Breast epithelium (tissue), 4 donors: ENCODE results near the gene CDK5RAP3. TPM values are rescaled to one million over a fixed set of nuclear protein-coding genes. Genes with fewer than 3 reads are reported as not detected.

Experiments
- DNase-seq, 2 donors: peaks; one replicate each; pipeline ENCODE4 v3.0.0-alpha.2; 2019; ENCODE audit warnings: low spot score in 2 of 2
- H3K27ac ChIP-seq, 2 donors: fragments of 200-600 bp; sonication (generic) in 1 of 2; one replicate each; pipeline ENCODE4 v1.5.1; 2016 to 2019; ENCODE audit warnings: mild to moderate bottlenecking in 1 of 2
- H3K27me3 ChIP-seq, 2 donors: fragments of 200-600 bp; sonication (generic) in 1 of 2; one replicate each; pipeline versions ENCODE4 v1.5.1 to v1.6.0; 2017 to 2019; ENCODE audit warnings: control low read depth in 1 of 2, mild to moderate bottlenecking in 1 of 2
- H3K36me3 ChIP-seq: fragments of 200-600 bp; one replicate; pipeline ENCODE4 v1.5.1; 2019
- H3K4me1 ChIP-seq, 2 donors: fragments of 200-600 bp; sonication (generic); one replicate each; pipeline ENCODE4 v1.5.1; 2016 to 2019; ENCODE audit warnings: control low read depth in 1 of 2
- H3K4me3 ChIP-seq, 3 donors: fragments of 200-600 bp; sonication (generic); 1 replicate in 2 of 3; 2 replicates in 1 of 3; pipeline ENCODE4 v1.5.1; 2016 to 2019; ENCODE audit warnings: mild to moderate bottlenecking in 3 of 3, moderate library complexity in 2 of 3
- H3K9me3 ChIP-seq, 2 donors: fragments of 200-600 bp; sonication (generic) in 1 of 2; one replicate each; pipeline ENCODE4 v1.5.1; 2016 to 2019; ENCODE audit warnings: control low read depth in 1 of 2
- POLR2A ChIP-seq: fragments of 450-650 bp; IDR thresholded peaks from one replicate; pipeline ENCODE4 v1.6.1; 2016; ENCODE audit warnings: antibody characterized with exemption, mild to moderate bottlenecking, moderate library complexity
- POLR2AphosphoS5 ChIP-seq, 3 donors: sonication (generic); formaldehyde crosslinking; IDR thresholded peaks; one replicate each; pipeline ENCODE4 v1.6.1; 2017; ENCODE audit warnings: antibody characterized with exemption in 3 of 3
- intact Hi-C: fragments of 100-400 bp; cut with DNase I; formaldehyde crosslinking; loops from one replicate; pipeline ENCODE4 v1.15.1; 2023; ENCODE audit warnings: low total_unique reads
- total RNA-seq, 3 donors: library from RNA; depleted of rRNA; stranded (reverse); fragments of >200 nt; gene quantifications; one replicate each; pipeline ENCODE4 v1.1.0, GENCODE V29; 2016
- TF ChIP-seq, protein P1 (sequence below), 3 donors: fragments of 450-650 bp; IDR thresholded peaks; one replicate each; pipeline ENCODE4 v1.5.1; 2016 to 2017; ENCODE audit warnings: antibody characterized with exemption in 3 of 3, mild to moderate bottlenecking in 3 of 3, moderate library complexity in 3 of 3

The CDK5RAP3 gene
- total RNA-seq, 3 donors from 2014 or later = 121 to 198 (median 183) TPM

DNA sequence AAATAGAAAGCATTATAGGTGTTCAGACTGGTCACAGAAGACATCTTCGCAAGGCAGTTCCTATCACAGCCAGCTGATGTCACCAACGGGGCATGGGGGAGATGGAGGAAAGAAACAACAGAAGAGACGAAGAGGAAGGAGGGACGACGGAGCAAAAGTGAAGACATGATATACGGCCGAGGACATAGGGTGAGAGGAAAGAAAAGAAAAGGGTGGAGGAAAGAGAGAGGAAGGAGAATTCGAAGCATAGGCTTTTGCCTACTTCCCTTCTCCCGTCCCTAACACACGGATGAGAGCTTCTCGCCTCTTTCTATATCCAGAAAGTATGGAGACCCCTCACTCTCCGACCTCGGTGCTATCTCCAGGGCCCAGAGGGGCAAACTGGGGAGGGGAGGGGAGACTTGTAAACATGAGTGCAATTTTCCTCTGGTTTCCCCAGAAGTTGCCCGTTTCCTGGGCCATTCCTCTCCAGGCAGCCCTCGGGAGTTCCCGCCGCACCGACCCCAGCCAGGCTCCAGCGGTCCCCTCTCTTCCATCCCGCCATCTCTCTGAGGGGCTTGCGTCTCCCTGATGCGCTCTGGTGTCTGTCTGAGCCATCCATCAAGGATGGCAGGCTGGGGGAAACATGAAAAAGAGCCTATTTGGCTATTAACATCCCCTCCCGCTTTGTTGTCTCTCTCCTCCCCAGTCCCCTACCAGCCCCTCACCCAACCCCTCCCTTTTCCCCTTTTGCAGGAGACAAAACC is 40.7 kb downstream of the CDK5RAP3 start:
- H3K36me3 ChIP-seq = no peaks in the 10 kb centered on the region
- intact Hi-C loops = no loop called here

GRCh38 chr17:48012151-48012520 is 41.2 kb downstream of the CDK5RAP3 start:
- intact Hi-C loops = no loop called here

More for the DNA sequence above, 40.7 kb downstream of the CDK5RAP3 start:
- Histone ChIP-seq H3K4me1 (peaks cover 0 to 10% of the 10 kb centered on the region in 2 donors), H3K9me3 (no peaks in the 10 kb centered on the region), H3K4me3 (peak overlapping the region; percentile 35 to 59 (median 48)), H3K27me3 (no peaks in the 10 kb centered on the region), H3K27ac (no peak overlapping the region)
- TF ChIP-seq POLR2AphosphoS5 (IDR thresholded peaks at IDR 0.05) = no peak
- TF ChIP-seq, protein P1, sequence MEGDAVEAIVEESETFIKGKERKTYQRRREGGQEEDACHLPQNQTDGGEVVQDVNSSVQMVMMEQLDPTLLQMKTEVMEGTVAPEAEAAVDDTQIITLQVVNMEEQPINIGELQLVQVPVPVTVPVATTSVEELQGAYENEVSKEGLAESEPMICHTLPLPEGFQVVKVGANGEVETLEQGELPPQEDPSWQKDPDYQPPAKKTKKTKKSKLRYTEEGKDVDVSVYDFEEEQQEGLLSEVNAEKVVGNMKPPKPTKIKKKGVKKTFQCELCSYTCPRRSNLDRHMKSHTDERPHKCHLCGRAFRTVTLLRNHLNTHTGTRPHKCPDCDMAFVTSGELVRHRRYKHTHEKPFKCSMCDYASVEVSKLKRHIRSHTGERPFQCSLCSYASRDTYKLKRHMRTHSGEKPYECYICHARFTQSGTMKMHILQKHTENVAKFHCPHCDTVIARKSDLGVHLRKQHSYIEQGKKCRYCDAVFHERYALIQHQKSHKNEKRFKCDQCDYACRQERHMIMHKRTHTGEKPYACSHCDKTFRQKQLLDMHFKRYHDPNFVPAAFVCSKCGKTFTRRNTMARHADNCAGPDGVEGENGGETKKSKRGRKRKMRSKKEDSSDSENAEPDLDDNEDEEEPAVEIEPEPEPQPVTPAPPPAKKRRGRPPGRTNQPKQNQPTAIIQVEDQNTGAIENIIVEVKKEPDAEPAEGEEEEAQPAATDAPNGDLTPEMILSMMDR (IDR thresholded peaks at IDR 0.05) = peak in 2 of 3 donors; percentile 8 to 40
- DNase-seq = peak in 1 of 2 donors; percentile 37

DNA sequence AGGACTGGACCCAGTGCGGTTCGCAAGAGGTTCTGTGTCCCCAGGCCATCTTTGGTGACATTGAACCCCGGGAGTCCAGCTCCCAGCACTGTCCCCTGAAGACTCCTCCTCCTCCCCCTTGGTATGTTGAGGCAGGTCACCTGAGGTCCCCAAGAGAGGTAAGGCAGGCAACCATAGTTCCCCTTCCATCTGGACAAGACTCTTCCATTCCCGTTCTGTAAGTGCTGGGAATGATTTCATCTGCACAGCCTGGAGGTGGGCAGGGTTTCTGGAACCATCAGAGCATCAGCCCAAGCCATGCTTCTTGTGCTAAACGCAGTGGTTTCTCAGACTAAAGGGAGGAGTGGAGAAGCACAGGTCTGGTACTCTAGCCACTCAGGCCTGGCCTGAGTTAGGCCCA is 41.7 kb downstream of the CDK5RAP3 start:
- DNase-seq = no peak
- Histone ChIP-seq H3K27ac (no peak overlapping the region), H3K36me3 (no peaks in the 10 kb centered on the region), H3K27me3 (no peaks in the 10 kb centered on the region), H3K9me3 (no peaks in the 10 kb centered on the region), H3K4me1 (peaks cover 0 to 10% of the 10 kb centered on the region in 2 donors), H3K4me3 (peak overlapping the region in 2 of 3 donors; percentile 48 to 59)
- TF ChIP-seq POLR2AphosphoS5 (IDR thresholded peaks at IDR 0.05) = no peak
- TF ChIP-seq, protein P1 (IDR thresholded peaks at IDR 0.05) = no peak
- intact Hi-C loops = no loop called here

More at GRCh38 chr17:48012151-48012520, 41.2 kb downstream of the CDK5RAP3 start:
- Histone ChIP-seq H3K4me1 (peaks cover 0 to 10% of the 10 kb centered on the region in 2 donors), H3K27ac (no peak overlapping the region), H3K9me3 (no peaks in the 10 kb centered on the region), H3K27me3 (no peaks in the 10 kb centered on the region), H3K36me3 (no peaks in the 10 kb centered on the region), H3K4me3 (peak overlapping the region; percentile 35 to 59 (median 48))
- TF ChIP-seq POLR2AphosphoS5 (IDR thresholded peaks at IDR 0.05) (no peak), POLR2A (no peak)
- TF ChIP-seq, protein P1 (IDR thresholded peaks at IDR 0.05) = no peak
- no peak for DNase-seq

DNA sequence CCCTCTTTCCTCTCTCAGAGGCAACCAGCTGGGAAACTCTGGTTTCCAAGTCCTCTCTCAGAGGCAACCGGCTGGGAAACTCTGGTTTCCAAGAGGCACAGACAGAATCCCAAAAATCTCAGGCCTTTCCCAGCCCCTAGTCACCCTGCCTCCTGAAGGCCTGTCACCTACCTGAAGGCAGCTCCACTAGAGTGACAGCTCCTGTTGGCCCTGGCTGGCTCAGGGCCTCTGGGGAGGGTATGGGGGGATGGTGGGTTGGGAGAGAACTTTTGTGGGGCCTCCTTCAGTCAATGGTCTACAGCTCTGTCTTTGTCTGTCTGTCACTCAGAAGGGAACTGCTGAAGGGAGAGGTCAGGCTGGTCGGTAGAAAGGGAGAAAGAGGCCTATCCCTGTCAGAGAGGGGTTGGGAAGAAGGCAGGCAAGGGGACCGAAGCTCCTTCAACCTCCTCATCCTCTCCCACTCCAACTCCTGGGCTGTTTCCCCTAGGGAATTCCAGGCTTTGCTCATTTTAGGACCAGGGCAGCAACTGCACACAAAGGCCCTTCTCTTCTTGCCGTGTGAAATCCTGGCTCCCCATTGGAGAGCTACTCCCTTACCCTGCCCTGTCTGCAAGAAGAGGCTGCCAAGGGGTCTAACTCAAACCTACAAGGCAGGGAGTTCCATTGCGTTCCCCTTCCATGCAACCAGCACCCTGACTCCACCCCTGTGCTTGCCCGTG is 43.1 kb downstream of the CDK5RAP3 start:
- TF ChIP-seq POLR2AphosphoS5 (IDR thresholded peaks at IDR 0.05) (no peak), POLR2A (no peak)
- TF ChIP-seq, protein P1 (IDR thresholded peaks at IDR 0.05) = no peak
- intact Hi-C loops = no loop called here
- no peaks in the 10 kb centered on the region for H3K9me3 ChIP-seq
- H3K4me1 ChIP-seq = peaks cover 0 to 10% of the 10 kb centered on the region in 2 donors
- no peak overlapping the region for H3K4me3 ChIP-seq
- H3K36me3 ChIP-seq = no peaks in the 10 kb centered on the region
- H3K27ac ChIP-seq = no peak overlapping the region
- no peaks in the 10 kb centered on the region for H3K27me3 ChIP-seq
- no peak for DNase-seq

DNA sequence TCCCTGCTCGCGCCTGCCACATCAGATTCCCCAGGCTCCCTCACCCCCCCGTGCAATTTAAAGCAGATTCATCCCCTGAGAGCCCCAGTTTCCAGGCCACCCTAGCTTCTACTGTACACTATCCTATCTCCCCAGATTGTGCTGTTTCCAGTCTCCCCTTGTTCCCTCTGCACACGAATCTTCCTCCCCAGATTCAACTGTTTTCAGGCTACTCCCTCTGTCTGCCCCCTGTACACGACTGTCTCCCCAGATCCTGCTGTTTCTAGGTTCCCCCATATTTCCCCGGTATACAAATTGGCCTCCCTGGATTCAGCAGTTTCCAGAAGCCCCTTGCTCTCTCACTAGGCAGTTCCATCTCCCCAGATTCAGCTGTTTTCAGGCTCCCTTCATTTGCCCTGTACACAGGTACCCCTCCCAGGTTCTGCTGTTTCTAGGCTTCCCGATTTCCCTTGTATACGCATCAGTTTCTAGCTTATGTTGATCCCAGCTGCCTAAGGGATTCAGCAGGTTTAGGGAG is 43.7 kb downstream of the CDK5RAP3 start:
- Histone ChIP-seq H3K27ac (no peak overlapping the region), H3K9me3 (no peaks in the 10 kb centered on the region), H3K27me3 (no peaks in the 10 kb centered on the region), H3K36me3 (no peaks in the 10 kb centered on the region), H3K4me1 (peaks cover 0 to 10% of the 10 kb centered on the region in 2 donors), H3K4me3 (no peak overlapping the region)
- intact Hi-C loops = no loop called here
- TF ChIP-seq, protein P1 (IDR thresholded peaks at IDR 0.05) = no peak
- TF ChIP-seq POLR2A = no peak
- TF ChIP-seq POLR2AphosphoS5 (IDR thresholded peaks at IDR 0.05) = no peak
- no peak for DNase-seq
